Ascending aorta (tissue), 2 donors: ENCODE data around the gene MLLT10. TPM values are rescaled to one million over a fixed set of nuclear protein-coding genes. Genes with fewer than 3 reads are reported as not detected.

Source experiments
- DNase-seq, 2 donors: peaks; one replicate each; pipeline ENCODE4 v3.0.0-alpha.2; 2019; ENCODE audit warnings: low spot score in 2 of 2
- H3K27ac ChIP-seq, 2 donors: fragments of 200-600 bp; sonication (generic); one replicate each; pipeline ENCODE4 v1.5.1; 2016 to 2017; ENCODE audit warnings: mild to moderate bottlenecking in 1 of 2
- H3K27me3 ChIP-seq: fragments of 200-600 bp; sonication (generic); one replicate; pipeline ENCODE4 v1.5.1; 2017
- H3K36me3 ChIP-seq, 2 donors: fragments of 200-600 bp; sonication (generic); one replicate each; pipeline ENCODE4 v1.5.1; 2016
- H3K4me1 ChIP-seq, 2 donors: fragments of 200-600 bp; sonication (generic); one replicate each; pipeline ENCODE4 v1.5.1; 2016 to 2017; ENCODE audit warnings: mild to moderate bottlenecking in 1 of 2
- H3K4me3 ChIP-seq, 2 donors: fragments of 200-600 bp; sonication (generic); one replicate each; pipeline ENCODE4 v1.5.1; 2016 to 2017; ENCODE audit warnings: mild to moderate bottlenecking in 1 of 2
- H3K9me3 ChIP-seq, 2 donors: fragments of 200-600 bp; sonication (generic); one replicate each; pipeline ENCODE4 v1.5.1; 2016
- intact Hi-C: fragments of 100-400 bp; cut with DNase I; formaldehyde crosslinking; loops from one replicate; pipeline ENCODE4 v1.15.1; 2023
- total RNA-seq: library from RNA; depleted of rRNA; stranded (reverse); fragments of >200 nt; gene quantifications from one replicate; pipeline ENCODE4 v1.1.0, GENCODE V29; 2016
- TF ChIP-seq, protein P1 (sequence below), 3 experiments: fragments of 200-600 bp in 2 of 3; fragments of 450-650 bp in 1 of 3; sonication (generic) in 2 of 3; IDR thresholded peaks; one replicate each; pipeline ENCODE4 v1.5.1; 2016 to 2019; ENCODE audit warnings: antibody characterized with exemption in 3 of 3, mild to moderate bottlenecking in 1 of 3, moderate library complexity in 1 of 3

The MLLT10 gene
- total RNA-seq, 1 donor from 2014 or later = 16.3 TPM

DNA sequence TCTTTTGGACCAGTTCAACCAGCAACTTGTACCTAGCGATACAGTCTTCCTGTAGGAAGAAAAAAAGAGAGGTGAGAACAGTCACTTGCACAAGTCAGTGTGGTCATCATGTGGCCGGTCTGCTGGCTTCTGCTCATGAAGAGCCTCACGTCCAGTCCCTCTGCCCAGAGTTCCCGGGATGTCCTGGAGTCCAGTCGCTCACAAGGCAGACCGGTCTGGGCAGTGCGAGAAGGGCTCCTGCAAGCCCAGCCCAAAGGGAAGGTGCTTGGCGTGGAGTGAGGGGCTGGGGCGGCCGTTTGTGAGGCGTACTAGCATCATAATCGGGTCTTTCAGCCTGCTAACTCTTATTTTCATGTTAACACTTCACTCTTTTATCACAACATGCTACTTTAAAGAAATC lies 222.7 kb downstream of the MLLT10 start:
- Histone ChIP-seq H3K27me3 (no peaks in the 10 kb centered on the region), H3K9me3 (no peaks in the 10 kb centered on the region), H3K36me3 (peaks cover 10% of the 10 kb centered on the region in 2 donors), H3K4me3 (no peak overlapping the region), H3K27ac (no peak overlapping the region), H3K4me1 (no peaks in the 10 kb centered on the region)
- intact Hi-C loops = no loop called here
- no peak for DNase-seq
- TF ChIP-seq, protein P1, sequence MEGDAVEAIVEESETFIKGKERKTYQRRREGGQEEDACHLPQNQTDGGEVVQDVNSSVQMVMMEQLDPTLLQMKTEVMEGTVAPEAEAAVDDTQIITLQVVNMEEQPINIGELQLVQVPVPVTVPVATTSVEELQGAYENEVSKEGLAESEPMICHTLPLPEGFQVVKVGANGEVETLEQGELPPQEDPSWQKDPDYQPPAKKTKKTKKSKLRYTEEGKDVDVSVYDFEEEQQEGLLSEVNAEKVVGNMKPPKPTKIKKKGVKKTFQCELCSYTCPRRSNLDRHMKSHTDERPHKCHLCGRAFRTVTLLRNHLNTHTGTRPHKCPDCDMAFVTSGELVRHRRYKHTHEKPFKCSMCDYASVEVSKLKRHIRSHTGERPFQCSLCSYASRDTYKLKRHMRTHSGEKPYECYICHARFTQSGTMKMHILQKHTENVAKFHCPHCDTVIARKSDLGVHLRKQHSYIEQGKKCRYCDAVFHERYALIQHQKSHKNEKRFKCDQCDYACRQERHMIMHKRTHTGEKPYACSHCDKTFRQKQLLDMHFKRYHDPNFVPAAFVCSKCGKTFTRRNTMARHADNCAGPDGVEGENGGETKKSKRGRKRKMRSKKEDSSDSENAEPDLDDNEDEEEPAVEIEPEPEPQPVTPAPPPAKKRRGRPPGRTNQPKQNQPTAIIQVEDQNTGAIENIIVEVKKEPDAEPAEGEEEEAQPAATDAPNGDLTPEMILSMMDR (IDR thresholded peaks at IDR 0.05) = no peak

GRCh38 chr10:21757185-21757901 lies 223.3 kb downstream of the MLLT10 start:
- Histone ChIP-seq H3K27me3 (no peaks in the 10 kb centered on the region), H3K36me3 (peaks cover 10% of the 10 kb centered on the region in 2 donors), H3K27ac (no peak overlapping the region), H3K9me3 (no peaks in the 10 kb centered on the region), H3K4me1 (no peaks in the 10 kb centered on the region), H3K4me3 (no peak overlapping the region)
- intact Hi-C loops = no loop called here
- TF ChIP-seq, protein P1 (IDR thresholded peaks at IDR 0.05) = no peak
- no peak for DNase-seq

- intact Hi-C loops = no loop called here
- H3K36me3 ChIP-seq = peaks cover 10% of the 10 kb centered on the region in 2 donors
These were observed 224.2 kb downstream of the MLLT10 start for GRCh38 chr10:21758239-21758638.

GRCh38 chr10:21758696-21759095 lies 224.7 kb downstream of the MLLT10 start:
- intact Hi-C loops = no loop called here
- TF ChIP-seq, protein P1 (IDR thresholded peaks at IDR 0.05) = no peak
- Histone ChIP-seq H3K36me3 (peaks cover 10% of the 10 kb centered on the region in 2 donors), H3K9me3 (no peaks in the 10 kb centered on the region), H3K4me1 (no peaks in the 10 kb centered on the region), H3K27ac (no peak overlapping the region), H3K4me3 (no peak overlapping the region), H3K27me3 (no peaks in the 10 kb centered on the region)
- DNase-seq = no peak

More at GRCh38 chr10:21758239-21758638, 224.2 kb downstream of the MLLT10 start:
- no peaks in the 10 kb centered on the region for H3K4me1 ChIP-seq
- H3K27me3 ChIP-seq = no peaks in the 10 kb centered on the region
- no peak overlapping the region for H3K4me3 ChIP-seq
- H3K9me3 ChIP-seq = no peaks in the 10 kb centered on the region
- no peak for DNase-seq
- H3K27ac ChIP-seq = no peak overlapping the region
- TF ChIP-seq, protein P1 (IDR thresholded peaks at IDR 0.05) = no peak

- Histone ChIP-seq H3K36me3 (peaks cover 10% of the 10 kb centered on the region in 2 donors), H3K4me1 (no peaks in the 10 kb centered on the region), H3K27ac (no peak overlapping the region), H3K27me3 (no peaks in the 10 kb centered on the region), H3K9me3 (no peaks in the 10 kb centered on the region), H3K4me3 (no peak overlapping the region)
- no peak for DNase-seq
- TF ChIP-seq, protein P1 (IDR thresholded peaks at IDR 0.05) = no peak
- intact Hi-C loops = no loop called here
These were observed 225.2 kb downstream of the MLLT10 start for GRCh38 chr10:21759232-21759631.
